Activated CD4-positive, CD25-positive, alpha-beta regulatory T cell treated with anti-CD3 and anti-CD28 coated beads, Interleukin-2, amount 50 U/mL, for 16 hours (primary cell): Measurements from ENCODE around the gene GPS1.
"Not testable (repeated sequence)": the region's sequence is repeated elsewhere in the genome, so short reads cannot be mapped to it uniquely, and the experiment has no call there.

Experiments used
- DNase-seq: peaks from one replicate; pipeline ENCODE4 v3.0.0-alpha.2; 2020; ENCODE audit warnings: low read depth, low spot score

GPS1 gene

GRCh38 chr17:82028966-82029365, 22.7 kb upstream of the GPS1 start:
- no peak for DNase-seq

GRCh38 chr17:82029391-82029790, 22.3 kb upstream of the GPS1 start:
- no peak for DNase-seq

DNA sequence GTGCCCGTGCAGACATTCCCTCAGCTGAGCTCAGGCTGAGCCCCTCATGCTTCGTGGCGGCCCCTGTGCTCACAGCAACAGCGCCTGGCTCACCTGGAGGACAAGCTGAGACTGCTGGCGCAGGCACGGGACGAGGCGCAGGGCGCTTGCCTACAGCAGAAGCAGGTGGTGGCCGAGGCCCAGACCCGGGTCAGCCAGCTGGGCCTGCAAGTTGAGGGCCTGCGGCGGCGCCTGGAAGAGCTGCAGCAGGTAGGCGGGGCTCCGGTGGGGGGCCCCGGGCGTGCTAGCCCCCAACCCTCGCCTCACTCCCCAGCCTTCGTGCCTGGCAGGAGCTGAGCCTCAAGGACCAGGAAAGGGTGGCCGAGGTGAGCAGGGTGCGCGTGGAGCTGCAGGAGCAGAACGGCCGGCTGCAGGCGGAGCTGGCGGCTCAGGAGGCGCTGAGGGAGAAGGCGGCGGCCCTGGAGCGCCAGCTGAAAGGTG, 21.7 kb upstream of the GPS1 start:
- DNase-seq: no peak

- DNase-seq: peak; percentile 65
Observed at GRCh38 chr17:82030470-82031302, 21.0 kb upstream of the GPS1 start.

DNA sequence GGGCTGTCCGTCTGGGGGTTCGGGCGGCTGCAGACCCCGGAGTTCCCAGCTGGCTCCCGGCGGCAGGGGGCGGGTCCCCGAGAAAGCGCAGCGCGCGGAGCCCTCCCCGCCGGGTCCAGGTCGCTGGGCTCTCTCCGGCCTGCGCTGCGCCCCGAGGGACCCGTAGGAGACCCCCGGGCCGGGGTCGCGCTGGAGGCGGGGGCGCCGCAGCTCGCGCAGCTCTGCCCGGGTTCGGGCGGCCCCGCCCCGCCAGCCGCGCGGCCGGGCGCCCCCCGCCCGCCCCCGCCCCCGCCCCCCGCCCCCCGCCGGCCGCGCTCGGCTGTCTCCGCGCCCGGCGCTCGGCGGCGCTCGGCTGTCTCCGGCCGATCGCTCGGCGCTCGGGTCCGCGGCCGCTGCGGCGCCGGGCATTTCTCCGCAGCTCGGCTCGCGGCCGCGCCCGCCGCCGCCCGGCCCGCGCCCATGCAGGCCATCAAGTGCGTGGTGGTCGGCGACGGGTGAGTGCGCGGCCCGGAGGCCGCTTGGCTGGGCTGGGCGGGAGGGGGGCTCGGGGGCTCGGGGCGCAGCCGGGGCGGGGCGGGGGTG, 20.3 kb upstream of the GPS1 start, which contains the start of gene RAC3:
TSS of gene RAC3 (plus strand) at position 376 of the 582 bp plus-strand sequence. CDS start at position 460, 84 bp downstream.
- DNase-seq: no peak

DNA sequence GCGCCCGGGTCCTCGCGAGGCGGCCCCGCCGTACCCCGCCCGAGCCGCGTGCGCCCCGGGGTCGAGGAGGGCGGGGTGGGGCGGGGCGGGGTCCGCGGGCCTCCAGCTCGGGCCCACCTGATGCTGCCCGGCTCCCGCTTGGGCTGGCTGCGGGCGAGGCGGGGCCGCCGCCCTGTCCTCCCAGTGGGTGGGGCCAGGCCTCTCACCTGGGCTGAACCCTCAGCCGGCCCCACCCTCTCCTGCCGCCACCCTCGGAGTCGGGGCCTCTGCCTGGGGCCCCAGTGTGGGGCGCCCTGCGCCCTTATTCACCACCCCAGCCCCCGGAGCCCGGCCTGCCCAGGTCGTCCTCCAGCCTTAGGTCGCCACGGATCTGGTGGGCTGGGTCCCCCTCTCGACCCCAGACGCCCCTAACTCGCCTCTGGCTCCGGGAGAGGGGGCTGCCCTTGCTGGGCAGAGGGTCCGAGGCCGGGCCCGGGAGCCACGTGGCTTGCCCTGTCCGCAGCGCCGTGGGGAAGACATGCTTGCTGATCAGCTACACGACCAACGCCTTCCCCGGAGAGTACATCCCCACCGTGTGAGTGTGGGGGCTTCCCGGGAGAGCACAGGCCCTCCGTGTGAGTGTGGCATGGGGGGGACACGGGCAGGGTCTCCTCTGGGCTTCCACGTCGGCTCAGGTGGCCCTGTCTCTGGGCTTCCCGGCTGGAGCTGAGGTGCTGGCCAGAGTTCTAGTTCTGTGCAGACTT, 19.6 kb upstream of the GPS1 start:
- DNase-seq: no peak

- no peak for DNase-seq
Observed at GRCh38 chr17:82033359-82034085, 18.2 kb upstream of the GPS1 start.

- DNase-seq: no peak
Observed at GRCh38 chr17:82034371-82035011, 17.2 kb upstream of the GPS1 start.

GRCh38 chr17:82035488-82035887, 16.2 kb upstream of the GPS1 start:
- no peak for DNase-seq

DNA sequence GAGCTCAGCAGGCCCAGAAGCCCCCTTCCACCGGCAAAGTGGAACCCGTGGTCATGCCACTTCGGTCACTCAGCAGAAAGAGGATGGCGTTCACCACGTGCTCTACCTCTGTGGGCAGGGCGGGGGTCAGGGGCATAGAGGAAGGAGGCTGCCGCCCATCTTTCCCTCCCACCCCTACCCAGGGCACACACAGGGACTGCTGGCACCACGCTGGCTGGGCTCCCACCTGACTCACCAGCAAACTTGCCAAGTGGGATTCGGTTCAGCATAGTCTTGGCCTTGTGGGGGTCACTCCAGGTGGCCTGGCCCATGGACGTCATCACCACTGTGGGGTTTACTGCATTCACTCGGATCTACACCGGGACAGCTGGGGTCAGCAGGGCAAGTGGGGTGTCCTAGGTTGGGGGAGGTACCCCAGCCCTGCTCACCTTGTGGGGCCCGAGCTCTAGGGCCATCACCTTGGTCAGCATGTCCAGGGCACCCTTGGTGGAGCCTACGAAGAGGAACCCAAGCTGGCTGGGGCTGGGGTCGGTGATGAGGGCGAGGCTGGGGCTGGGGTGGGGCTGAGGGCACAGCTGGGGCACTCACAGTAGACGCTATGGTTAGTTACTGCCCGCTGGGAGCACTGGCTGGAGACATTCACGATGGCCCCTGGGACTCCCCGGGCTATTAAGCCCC, 15.6 kb upstream of the GPS1 start:
- no peak for DNase-seq

- no peak for DNase-seq
Observed at GRCh38 chr17:82036634-82037091, 15.0 kb upstream of the GPS1 start.

- peak; percentile 87 for DNase-seq
Observed at GRCh38 chr17:82037092-82037888, 14.4 kb upstream of the GPS1 start, which contains the start of gene DCXR. DCXR (minus strand) TSS chr17:82037697; CDS start chr17:82037682, 15 bp downstream.

DNA sequence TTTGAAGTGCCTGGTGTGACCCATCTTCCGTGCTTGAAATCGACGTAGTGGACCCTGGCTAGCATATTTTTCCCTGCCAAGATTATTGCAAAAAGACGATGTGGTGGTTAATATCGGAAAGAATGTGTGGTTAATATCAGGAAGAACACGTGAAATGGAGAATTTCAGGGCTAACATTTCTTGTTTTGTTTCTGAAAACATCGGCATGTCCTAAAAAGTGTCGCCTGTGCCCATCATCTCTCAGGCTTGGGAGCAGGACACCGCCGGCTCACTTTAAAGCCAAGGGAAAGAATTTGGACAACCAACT, 13.9 kb upstream of the GPS1 start:
- DNase-seq: no peak

DNA sequence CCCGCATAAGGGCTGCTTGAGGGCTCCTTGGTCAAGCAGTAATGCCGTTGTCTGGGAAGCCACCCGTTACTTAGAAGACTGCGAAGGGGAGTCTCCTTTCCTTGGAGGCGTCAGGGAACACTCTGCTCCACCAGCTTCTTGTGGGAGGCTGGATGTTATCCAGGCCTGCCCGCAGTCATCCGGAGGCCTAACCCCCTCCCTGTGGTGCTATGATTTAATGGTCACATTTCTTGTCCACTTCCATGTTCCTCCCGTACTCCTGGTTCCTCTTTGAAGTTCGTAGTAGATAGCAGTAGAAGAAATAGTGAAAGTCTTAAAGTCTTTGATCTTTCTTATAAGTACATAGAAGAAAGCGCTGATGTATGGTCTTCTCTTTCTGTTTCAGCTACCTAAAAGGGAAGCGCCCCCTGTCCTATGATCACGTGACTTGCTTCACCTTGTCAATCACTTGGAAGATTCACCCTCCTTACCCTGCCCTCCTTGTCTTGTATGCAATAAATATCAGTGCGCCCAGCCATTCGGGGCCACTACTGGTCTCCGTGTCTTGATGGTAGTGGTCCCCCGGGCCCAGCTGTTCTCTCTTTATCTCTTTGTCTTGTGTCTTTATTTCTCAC, 12.8 kb upstream of the GPS1 start:
- DNase-seq: not testable (repeated sequence)

GRCh38 chr17:82039695-82040299, 11.9 kb upstream of the GPS1 start:
- DNase-seq: no peak

DNA sequence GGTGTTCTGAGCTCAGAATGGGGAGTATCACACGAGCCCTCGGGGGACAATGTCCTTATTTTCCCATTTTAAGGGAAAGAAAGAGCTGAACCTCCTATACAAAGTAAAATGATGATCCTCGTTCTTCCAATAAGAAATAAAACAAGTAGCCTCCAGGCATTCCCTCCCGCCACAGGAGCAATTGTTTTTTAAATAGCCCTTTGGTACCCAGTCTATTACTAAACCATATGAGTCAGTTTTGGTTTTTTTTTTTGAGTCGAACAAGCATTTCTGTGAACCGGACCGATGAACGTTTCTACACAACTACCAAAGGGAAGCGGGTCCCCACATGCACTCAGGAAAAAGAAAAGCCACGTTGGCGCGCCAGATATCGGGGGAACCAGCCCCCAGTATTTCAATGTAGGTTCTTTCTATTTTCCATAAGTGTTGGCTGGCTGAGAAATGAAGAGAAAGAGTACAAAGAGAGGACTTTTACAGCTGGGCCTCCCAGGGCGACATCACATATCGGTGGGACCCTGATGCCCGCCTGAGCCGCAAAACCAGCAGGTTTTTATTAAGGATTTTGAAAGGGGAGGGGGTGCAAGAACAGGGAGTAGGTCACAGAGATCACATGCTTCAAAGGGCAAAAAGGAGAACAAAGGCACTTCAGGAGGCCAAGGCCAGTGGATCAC, 10.4 kb upstream of the GPS1 start:
- no peak for DNase-seq

GRCh38 chr17:82042649-82043048, 9.0 kb upstream of the GPS1 start:
- no peak for DNase-seq

DNA sequence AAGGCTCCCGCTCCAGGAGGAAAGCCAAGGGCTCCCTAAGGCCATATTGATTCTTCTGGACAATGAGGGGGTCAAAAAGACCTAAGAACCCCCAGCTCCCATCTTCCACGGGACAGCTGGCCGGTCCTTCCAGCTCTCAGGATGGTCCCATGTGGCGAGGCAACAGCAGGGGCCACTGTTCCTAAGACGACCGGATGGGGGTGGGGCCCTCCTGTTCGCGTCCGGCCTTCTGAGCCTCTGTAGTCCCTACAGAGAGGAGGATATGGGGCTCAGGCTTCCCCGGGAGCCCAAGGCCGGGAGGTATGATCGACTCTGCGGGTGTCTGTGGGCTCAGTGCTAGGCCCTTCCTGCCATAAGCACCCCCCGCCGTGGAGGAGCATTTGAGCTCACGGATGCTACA, 8.2 kb upstream of the GPS1 start:
- DNase-seq: no peak
